PC-9 (cell line): ENCODE measurements around the gene GOLGA6C. TPM values are rescaled to one million over a fixed set of nuclear protein-coding genes. Genes with fewer than 3 reads are reported as not detected.
"Not testable (repeated sequence)": the region's sequence is repeated elsewhere in the genome, so short reads cannot be mapped to it uniquely, and the experiment has no call there.

Experiments used
- BruUV-seq: library from RNA; stranded (reverse); fragments of 400-500 nt; replicated peaks from 2 replicates; lab custom pipeline; 2021; lab: Mats Ljungman, UMichigan
- CTCF ChIA-PET: fragments of 300-600 bp; sonication (Branson Sonifier 250); formaldehyde crosslinking; loops from one replicate; lab custom pipeline; 2022; ENCODE audit warnings: antibody characterized with exemption; lab: Charles Lee
- POLR2A ChIA-PET: fragments of 300-600 bp; sonication (Branson Sonifier 250); formaldehyde crosslinking; loops from one replicate; lab custom pipeline; 2022; ENCODE audit warnings: antibody characterized with exemption; ENCODE audit not compliant: unreplicated experiment; lab: Charles Lee
- DNase-seq, 2 experiments: peaks; one replicate each; pipeline versions ENCODE4 v3.0.0 to v3.0.0-alpha.2; 2015 to 2022; ENCODE audit warnings: mixed read lengths in 1 of 2
- H2AFZ ChIP-seq: fragments of 200-600 bp; sonication (generic); 2 replicates; pipeline ENCODE4 v1.8.1; 2017; ENCODE audit warnings: antibody characterized with exemption
- H3F3A ChIP-seq: fragments of 200-600 bp; sonication (generic); 2 replicates; pipeline ENCODE4 v1.8.1; 2017; ENCODE audit warnings: antibody characterized with exemption, mild to moderate bottlenecking, low read depth; ENCODE audit not compliant: insufficient read depth
- H3K27ac ChIP-seq: fragments of 200-600 bp; sonication (generic); 2 replicates; pipeline ENCODE4 v1.6.1; 2016; ENCODE audit warnings: mixed run types
- H3K27me3 ChIP-seq: fragments of 200-600 bp; sonication (generic); 2 replicates; pipeline ENCODE4 v1.6.1; 2016; ENCODE audit warnings: low read depth, mixed run types; ENCODE audit not compliant: insufficient read depth
- H3K36me3 ChIP-seq: fragments of 200-600 bp; sonication (generic); 2 replicates; pipeline ENCODE4 v1.6.1; 2016; ENCODE audit warnings: low read depth, mixed run types
- H3K4me1 ChIP-seq: fragments of 200-600 bp; sonication (generic); replicated peaks from 2 replicates; pipeline ENCODE4 v1.6.1; 2016; ENCODE audit warnings: mixed run types; ENCODE audit not compliant: insufficient read depth
- H3K4me2 ChIP-seq: fragments of 200-600 bp; sonication (generic); 2 replicates; pipeline ENCODE4 v1.6.1; 2017; ENCODE audit warnings: mixed run types
- H3K4me3 ChIP-seq: fragments of 200-600 bp; sonication (generic); 2 replicates; pipeline ENCODE4 v1.6.1; 2016; ENCODE audit warnings: mixed run types
- H3K79me2 ChIP-seq: fragments of 200-600 bp; sonication (generic); 2 replicates; pipeline ENCODE4 v1.6.1; 2017; ENCODE audit warnings: low read depth, mixed run types
- H3K9me2 ChIP-seq: fragments of 200-600 bp; sonication (generic); 2 replicates; pipeline ENCODE4 v1.8.1; 2017; ENCODE audit warnings: mild to moderate bottlenecking; ENCODE audit not compliant: insufficient read depth
- H3K9me3 ChIP-seq: fragments of 200-600 bp; sonication (generic); 2 replicates; pipeline ENCODE4 v1.8.1; 2016; ENCODE audit warnings: low read depth; ENCODE audit not compliant: insufficient read depth
- H4K20me1 ChIP-seq: fragments of 200-600 bp; sonication (generic); 2 replicates; pipeline ENCODE4 v1.8.1; 2017; ENCODE audit not compliant: insufficient read depth
- CTCF ChIP-seq: fragments of 200-600 bp; sonication (generic); conservative IDR thresholded peaks from 2 replicates; pipeline ENCODE4 v1.6.1; 2017; ENCODE audit warnings: mixed run types, antibody characterized with exemption, mild to moderate bottlenecking, moderate library complexity
- EZH2 ChIP-seq: fragments of 200-600 bp; sonication (generic); IDR thresholded peaks from 2 replicates; pipeline ENCODE4 v1.8.0; 2017; ENCODE audit warnings: antibody characterized with exemption, low read depth
- intact Hi-C: fragments of 100-400 bp; cut with micrococcal nuclease; formaldehyde crosslinking; loops from one replicate; pipeline ENCODE4 v1.10.0; 2022; ENCODE audit not compliant: unreplicated experiment
- total RNA-seq: library from RNA; stranded (reverse); gene quantifications from 2 replicates; pipeline ENCODE4 v1.2.3, GENCODE V29; 2021

GOLGA6C gene
- total RNA-seq, 1 experiment from 2014 or later: not detected

GRCh38 chr15:75307778-75308390, 49.8 kb downstream of the GOLGA6C start:
- H3K27ac ChIP-seq: no peak overlapping the region
- peak; percentile 51 to 73 for DNase-seq
- peak overlapping the region; percentile 45 for H3K4me2 ChIP-seq
- TF ChIP-seq EZH2 (no peak), CTCF (peak; percentile 79)
- BruUV-seq: no TSS peak
- H3K9me3 ChIP-seq: no peaks in the 10 kb centered on the region
- H3K36me3 ChIP-seq: no peaks in the 10 kb centered on the region
- peaks cover 6% of the 10 kb centered on the region for H3K27me3 ChIP-seq
- H3F3A ChIP-seq: no peaks in the 10 kb centered on the region
- no peak overlapping the region; the same call in 1 of the 2 replicates for H3K4me3 ChIP-seq
- H3K79me2 ChIP-seq: no peaks in the 10 kb centered on the region
- no peak overlapping the region for H2AFZ ChIP-seq
- H4K20me1 ChIP-seq: no peaks in the 10 kb centered on the region
- no peaks in the 10 kb centered on the region; the same call in 1 of the 2 replicates for H3K9me2 ChIP-seq
- H3K4me1 ChIP-seq: 0 out of 2 replicates have a peak, but pooled peaks cover 4% of the 10 kb centered on the region
- ChIA-PET CTCF (interaction anchor here (0.6 to 1.2 kb wide), 7 partner anchors 60 to 536 kb away, joined by 3 to 4 read pairs (median 4); partner anchors contain the start of gene MAN2C1), POLR2A (interaction anchor here (0.5 to 0.7 kb wide), 3 partner anchors 104 to 357 kb away, joined by 3 to 5 read pairs (median 3); no protein-coding TSS in a partner anchor)
- intact Hi-C loops: loop anchor here (1.0 kb wide), 1 partner anchor 279 kb away; no protein-coding TSS in a partner anchor

- H3K4me1 ChIP-seq: 0 out of 2 replicates have a peak, but pooled peaks cover 4% of the 10 kb centered on the region
- POLR2A ChIA-PET: no interaction called here
These were observed 51.6 kb downstream of the GOLGA6C start for GRCh38 chr15:75309711-75310110.

GRCh38 chr15:75312548-75312947, 54.4 kb downstream of the GOLGA6C start:
- POLR2A ChIA-PET, H3K4me1 ChIP-seq, BruUV-seq, H4K20me1 ChIP-seq, DNase-seq, H3K36me3 ChIP-seq, H3K4me3 ChIP-seq, H3K9me3 ChIP-seq, H2AFZ ChIP-seq, intact Hi-C loops, CTCF ChIA-PET, H3K27me3 ChIP-seq, H3F3A ChIP-seq, H3K27ac ChIP-seq, H3K4me2 ChIP-seq, H3K79me2 ChIP-seq, H3K9me2 ChIP-seq: not testable (repeated sequence)

More at GRCh38 chr15:75309711-75310110, 51.6 kb downstream of the GOLGA6C start:
- H3K4me3 ChIP-seq: no peak overlapping the region
- no peak for DNase-seq
- peaks cover 2% of the 10 kb centered on the region for H3K27me3 ChIP-seq
- no TSS peak for BruUV-seq
- no peak overlapping the region for H3K4me2 ChIP-seq
- no peaks in the 10 kb centered on the region for H3K79me2 ChIP-seq
- no peaks in the 10 kb centered on the region; the same call in 1 of the 2 replicates for H3K9me2 ChIP-seq
- H3K9me3 ChIP-seq: no peaks in the 10 kb centered on the region
- intact Hi-C loops: no loop called here
- H2AFZ ChIP-seq: no peak overlapping the region
- TF ChIP-seq CTCF: no peak
- no peak for TF ChIP-seq EZH2
- no peaks in the 10 kb centered on the region for H3F3A ChIP-seq
- no peaks in the 10 kb centered on the region for H3K36me3 ChIP-seq
- no peak overlapping the region for H3K27ac ChIP-seq
- CTCF ChIA-PET: no interaction called here
- no peaks in the 10 kb centered on the region for H4K20me1 ChIP-seq
